ENCODE data around the gene NANOS3.
A peak's percentile ranks its signal among the peaks of the same experiment; 100 is the strongest.

The NANOS3 gene

DNA sequence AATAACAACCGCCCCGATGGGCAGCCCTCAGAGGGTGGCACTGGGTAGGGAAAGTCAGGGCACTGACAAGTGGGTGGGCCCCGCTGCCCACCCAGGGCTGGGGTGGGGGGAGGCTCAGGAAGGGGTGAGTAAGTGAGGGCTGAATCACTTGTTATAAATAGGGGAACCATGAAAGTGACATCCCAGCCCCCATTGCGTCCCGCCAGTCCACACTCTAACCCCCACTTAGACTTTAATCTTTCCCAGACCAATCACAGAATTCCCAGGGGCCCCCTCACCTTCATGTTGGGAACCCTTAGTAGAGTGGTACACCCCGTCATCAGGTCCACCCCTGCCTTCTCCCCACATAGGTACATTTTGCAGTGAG is 37.0 kb upstream of the NANOS3 start:
- TF ChIP-seq, protein P1, sequence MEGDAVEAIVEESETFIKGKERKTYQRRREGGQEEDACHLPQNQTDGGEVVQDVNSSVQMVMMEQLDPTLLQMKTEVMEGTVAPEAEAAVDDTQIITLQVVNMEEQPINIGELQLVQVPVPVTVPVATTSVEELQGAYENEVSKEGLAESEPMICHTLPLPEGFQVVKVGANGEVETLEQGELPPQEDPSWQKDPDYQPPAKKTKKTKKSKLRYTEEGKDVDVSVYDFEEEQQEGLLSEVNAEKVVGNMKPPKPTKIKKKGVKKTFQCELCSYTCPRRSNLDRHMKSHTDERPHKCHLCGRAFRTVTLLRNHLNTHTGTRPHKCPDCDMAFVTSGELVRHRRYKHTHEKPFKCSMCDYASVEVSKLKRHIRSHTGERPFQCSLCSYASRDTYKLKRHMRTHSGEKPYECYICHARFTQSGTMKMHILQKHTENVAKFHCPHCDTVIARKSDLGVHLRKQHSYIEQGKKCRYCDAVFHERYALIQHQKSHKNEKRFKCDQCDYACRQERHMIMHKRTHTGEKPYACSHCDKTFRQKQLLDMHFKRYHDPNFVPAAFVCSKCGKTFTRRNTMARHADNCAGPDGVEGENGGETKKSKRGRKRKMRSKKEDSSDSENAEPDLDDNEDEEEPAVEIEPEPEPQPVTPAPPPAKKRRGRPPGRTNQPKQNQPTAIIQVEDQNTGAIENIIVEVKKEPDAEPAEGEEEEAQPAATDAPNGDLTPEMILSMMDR (IDR thresholded peaks at IDR 0.05; ENCODE audit: low read depth, low read length, missing control alignments) = no peak
- in situ Hi-C loops (cut with HindIII; ENCODE audit: low sequenced_read_pairs) = no loop called here
- no peak for DNase-seq (ENCODE audit: low read depth)
- H3K4me3 ChIP-seq (ENCODE audit: low read depth, low read length) = peak overlapping the region; percentile 75

DNA sequence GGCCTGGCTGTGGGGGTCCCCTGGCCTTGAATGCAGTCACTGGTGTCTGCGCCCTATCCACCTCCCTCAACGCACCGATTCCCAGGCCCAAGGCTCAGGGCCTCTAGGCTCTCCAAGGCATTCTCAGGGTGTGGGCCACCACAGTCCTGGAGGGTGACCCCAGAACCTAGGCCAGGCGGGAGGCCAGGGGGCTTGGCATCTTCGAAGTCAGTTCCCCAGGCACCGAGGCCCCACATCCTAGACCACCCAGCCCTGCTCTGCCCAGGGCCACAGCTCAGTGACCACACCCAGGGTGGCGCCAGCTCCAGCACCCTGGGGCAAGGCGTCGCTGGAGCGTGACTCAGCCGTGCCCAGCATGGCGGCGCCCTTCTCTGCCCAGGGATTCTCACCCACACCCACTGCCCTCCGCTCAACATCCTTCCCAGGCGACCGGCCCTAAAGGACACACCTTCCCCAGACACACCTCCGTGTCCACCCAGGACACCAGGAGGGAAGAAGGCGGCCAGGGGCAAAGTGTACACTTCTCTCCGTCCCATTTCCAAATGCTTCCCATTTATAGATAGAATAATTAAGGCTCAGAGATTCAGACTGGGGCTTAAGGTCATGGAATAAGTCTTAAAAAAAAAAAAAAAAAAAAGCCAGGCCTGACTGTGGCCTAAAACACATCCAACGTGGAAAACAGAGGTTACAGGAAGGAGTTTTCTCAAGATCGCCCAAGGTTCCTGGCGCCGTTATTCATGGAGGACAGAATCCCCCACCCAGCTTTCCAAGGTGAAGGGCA is 36.4 kb upstream of the NANOS3 start:
- in situ Hi-C loops (cut with HindIII; ENCODE audit: low sequenced_read_pairs) = no loop called here
- DNase-seq (ENCODE audit: low read depth) = no peak
- peak overlapping the region; percentile 75 for H3K4me3 ChIP-seq (ENCODE audit: low read depth, low read length)
- TF ChIP-seq, protein P1 (IDR thresholded peaks at IDR 0.05; ENCODE audit: low read depth, low read length, missing control alignments) = no peak

DNA sequence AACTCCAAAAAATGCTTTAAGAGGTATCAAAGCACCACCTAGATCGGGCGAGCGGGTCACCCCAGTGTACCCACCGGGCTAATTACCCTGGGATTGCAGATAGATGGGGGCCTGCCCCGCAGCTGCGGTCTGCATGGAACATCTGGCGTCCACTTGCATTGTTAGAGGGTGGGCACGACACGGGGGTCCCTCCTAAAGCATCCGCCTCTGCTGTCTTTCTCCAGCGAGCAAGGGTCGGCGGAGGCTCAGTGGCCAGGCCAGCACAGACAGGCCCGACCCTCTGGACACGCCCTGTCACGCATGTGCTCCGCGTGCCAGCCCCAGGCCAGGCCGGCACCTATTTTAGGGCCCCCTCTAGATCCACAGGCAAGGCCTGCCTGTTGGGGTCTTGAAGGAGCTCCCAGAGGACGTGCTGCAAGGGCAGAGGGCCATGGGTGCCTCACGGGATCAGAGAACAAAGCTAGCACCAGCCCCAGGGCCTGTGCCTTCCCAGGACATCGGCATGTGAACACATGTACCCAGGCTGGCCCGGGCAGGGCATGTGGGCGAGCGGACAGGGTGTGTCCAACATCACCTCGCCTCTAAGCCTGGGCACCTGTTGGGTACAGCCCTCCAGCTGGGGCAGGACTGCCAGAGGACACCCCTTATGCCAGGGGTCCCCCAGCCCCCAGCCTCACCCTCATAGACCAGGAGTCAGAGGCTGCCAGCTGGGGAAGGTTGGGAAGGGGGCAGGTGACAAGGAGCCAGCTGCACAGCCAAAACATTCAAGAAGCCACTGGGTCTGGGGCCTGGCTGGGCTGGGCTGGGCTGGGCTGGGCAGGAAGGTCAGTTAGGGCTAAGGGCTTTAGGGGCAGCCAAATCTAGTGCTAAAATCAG is 35.6 kb upstream of the NANOS3 start:
- no peak for DNase-seq (ENCODE audit: low read depth)
- TF ChIP-seq, protein P1 (IDR thresholded peaks at IDR 0.05; ENCODE audit: low read depth, low read length, missing control alignments) = no peak
- in situ Hi-C loops (cut with HindIII; ENCODE audit: low sequenced_read_pairs) = no loop called here
- H3K4me3 ChIP-seq (ENCODE audit: low read depth, low read length) = peak overlapping the region; percentile 75

DNA sequence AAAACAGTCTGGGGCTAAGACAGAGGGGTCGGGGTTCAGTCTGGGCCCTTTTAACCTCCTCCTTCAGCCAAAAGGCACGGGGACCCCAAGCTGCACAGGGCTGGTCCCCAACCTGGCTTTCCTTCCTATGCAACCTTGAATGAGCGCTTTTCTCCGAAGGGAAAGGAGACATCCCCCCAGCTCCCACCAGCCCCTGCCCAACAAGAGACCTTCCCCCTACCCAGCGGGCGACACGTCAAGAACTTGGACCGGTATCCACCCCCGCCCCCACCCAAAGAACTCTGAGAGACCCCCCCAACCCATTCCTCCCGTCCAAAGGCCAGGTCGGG is 35.0 kb upstream of the NANOS3 start:
- TF ChIP-seq, protein P1 (IDR thresholded peaks at IDR 0.05; ENCODE audit: low read depth, low read length, missing control alignments) = no peak
- in situ Hi-C loops (cut with HindIII; ENCODE audit: low sequenced_read_pairs) = no loop called here
- peak overlapping the region; percentile 75 for H3K4me3 ChIP-seq (ENCODE audit: low read depth, low read length)
- DNase-seq (ENCODE audit: low read depth) = no peak

DNA sequence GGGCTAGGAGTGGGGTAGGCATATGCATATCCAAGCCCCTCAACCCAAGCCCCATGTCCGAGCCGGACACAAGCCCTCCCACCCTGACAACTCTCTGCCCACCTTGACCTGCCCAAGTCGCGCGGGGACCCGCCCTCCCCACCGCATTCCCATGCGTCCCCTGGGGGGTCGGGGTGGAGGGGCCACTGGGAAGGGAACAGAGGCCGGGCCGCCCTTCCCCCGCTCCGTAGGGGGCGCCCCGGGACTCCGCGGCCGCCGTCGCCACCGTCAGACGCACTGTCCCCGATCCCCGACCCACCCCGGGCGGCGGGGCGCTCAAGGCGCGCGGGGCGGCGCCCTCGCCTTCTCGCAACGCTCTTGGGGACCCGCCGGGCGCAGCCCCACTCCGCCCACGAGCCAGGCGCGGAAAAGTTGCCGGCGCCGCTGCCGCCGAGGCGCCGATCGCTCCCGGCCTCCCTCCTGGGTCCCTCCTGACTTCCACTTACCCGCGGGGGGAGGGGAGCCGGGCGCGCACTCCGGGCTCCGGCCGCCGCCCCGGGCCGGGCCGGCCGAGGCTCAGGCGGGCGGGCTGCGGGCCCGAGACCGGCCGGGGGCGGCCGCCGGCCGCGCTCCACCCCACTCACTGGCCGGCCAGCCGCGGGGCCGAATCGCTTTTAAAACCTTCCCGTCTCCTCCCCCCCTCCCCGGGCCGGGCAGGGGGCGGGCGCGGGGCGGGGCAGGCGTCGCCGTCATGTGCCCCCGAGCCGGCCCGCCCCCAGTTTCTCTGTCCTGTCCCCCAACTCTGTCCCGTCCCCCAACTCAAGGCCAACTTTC is 34.4 kb upstream of the NANOS3 start:
- DNase-seq (ENCODE audit: low read depth) = no peak
- in situ Hi-C loops (cut with HindIII; ENCODE audit: low sequenced_read_pairs) = no loop called here
- H3K4me3 ChIP-seq (ENCODE audit: low read depth, low read length) = peak overlapping the region; percentile 75
- TF ChIP-seq, protein P1 (IDR thresholded peaks at IDR 0.05; ENCODE audit: low read depth, low read length, missing control alignments) = no peak

Data from astrocyte of the cerebellum (primary cell).